Measurements from ENCODE around the gene MYO7B. TPM values are rescaled to one million over a fixed set of nuclear protein-coding genes. Genes with fewer than 3 reads are reported as not detected.
"Not testable (repeated sequence)": the region's sequence is repeated elsewhere in the genome, so short reads cannot be mapped to it uniquely, and the experiment has no call there.

The MYO7B gene
- total RNA-seq, 2 experiments from 2014 or later: 0.14 to 0.58 TPM

DNA sequence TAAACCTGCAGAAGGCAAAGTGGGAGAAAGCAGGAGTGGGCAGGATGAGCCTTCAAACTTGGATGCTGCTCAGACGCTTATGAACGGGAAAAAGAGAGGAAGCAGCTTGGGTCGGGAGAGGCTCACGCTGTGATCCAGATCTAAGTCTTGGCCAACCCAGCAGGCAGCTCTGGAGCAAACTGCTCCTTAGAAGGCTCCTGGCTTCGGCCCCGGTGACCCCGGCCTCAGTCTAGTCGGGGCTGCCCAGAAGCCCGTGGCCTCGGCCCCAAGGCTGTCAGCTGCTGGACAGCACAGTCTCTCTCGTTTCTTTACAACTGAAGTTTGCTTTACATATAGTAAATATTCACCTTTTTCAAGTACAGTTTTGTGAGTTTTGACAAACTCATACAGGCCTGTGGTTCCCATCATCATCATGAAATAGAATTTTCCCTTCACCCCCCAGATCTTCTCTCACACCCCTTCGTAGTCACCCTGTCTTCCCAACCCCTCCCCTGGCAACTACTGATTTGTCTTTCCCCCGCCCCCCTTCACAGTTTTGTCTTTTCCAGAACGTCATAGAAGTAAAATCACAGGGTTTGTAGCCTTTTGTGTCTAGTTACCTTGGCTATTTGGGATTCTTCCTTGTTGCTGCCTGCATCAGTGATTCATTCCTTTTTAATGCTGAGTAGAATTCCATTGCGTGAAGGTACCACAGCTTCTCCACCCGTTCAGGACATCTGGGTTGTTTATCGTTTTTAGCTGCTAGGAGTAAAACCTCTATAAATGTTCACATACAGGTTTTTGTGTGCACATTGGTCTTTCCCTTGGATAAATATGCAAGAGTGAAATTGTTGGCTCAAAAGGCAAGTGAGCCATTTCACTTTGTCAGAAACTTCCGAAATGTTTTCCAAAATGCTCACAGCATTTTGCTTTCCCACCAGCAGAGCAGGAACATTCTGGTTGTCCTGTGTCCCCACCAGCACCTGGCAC is 35.1 kb downstream of the MYO7B start:
- CTCF ChIA-PET: no interaction called here
- no peaks in the 10 kb centered on the region for H3K4me1 Mint-ChIP-seq (ENCODE audit: low read depth)
- intact Hi-C loops (cut with micrococcal nuclease): no loop called here
- no peaks in the 10 kb centered on the region for H3K9me3 Mint-ChIP-seq
- no peak overlapping the region for H3K4me3 Mint-ChIP-seq
- no peak for DNase-seq
- H3K27ac Mint-ChIP-seq: no peak overlapping the region
- POLR2A ChIA-PET: no interaction called here
- H3K27me3 Mint-ChIP-seq: peaks cover 5% of the 10 kb centered on the region
- H3K36me3 Mint-ChIP-seq: no peaks in the 10 kb centered on the region

- not testable (repeated sequence) for H3K27me3 Mint-ChIP-seq, DNase-seq
These were observed 36.9 kb downstream of the MYO7B start for GRCh38 chr2:127572352-127572751.

GRCh38 chr2:127572841-127573240 is 37.4 kb downstream of the MYO7B start:
- intact Hi-C loops (cut with micrococcal nuclease): no loop called here
- no peaks in the 10 kb centered on the region for H3K4me1 Mint-ChIP-seq (ENCODE audit: low read depth)
- no peak overlapping the region for H3K27ac Mint-ChIP-seq
- H3K9me3 Mint-ChIP-seq: no peaks in the 10 kb centered on the region
- CTCF ChIA-PET: no interaction called here
- H3K36me3 Mint-ChIP-seq: no peaks in the 10 kb centered on the region
- no peak overlapping the region for H3K4me3 Mint-ChIP-seq
- POLR2A ChIA-PET: no interaction called here
- no peak for DNase-seq
- peaks cover 5% of the 10 kb centered on the region for H3K27me3 Mint-ChIP-seq

More at GRCh38 chr2:127572352-127572751, 36.9 kb downstream of the MYO7B start:
- H3K27ac Mint-ChIP-seq; H3K36me3 Mint-ChIP-seq; CTCF ChIA-PET; intact Hi-C loops (cut with micrococcal nuclease); POLR2A ChIA-PET; H3K9me3 Mint-ChIP-seq; H3K4me3 Mint-ChIP-seq; H3K4me1 Mint-ChIP-seq (ENCODE audit: low read depth): not testable (repeated sequence)

- no peak overlapping the region for H3K27ac Mint-ChIP-seq
- ChIA-PET CTCF (no interaction called here), POLR2A (no interaction called here)
- H3K9me3 Mint-ChIP-seq: no peaks in the 10 kb centered on the region
- peaks cover 5% of the 10 kb centered on the region for H3K27me3 Mint-ChIP-seq
- no peak overlapping the region for H3K4me3 Mint-ChIP-seq
- no peak for DNase-seq
- H3K4me1 Mint-ChIP-seq (ENCODE audit: low read depth): no peaks in the 10 kb centered on the region
- no peaks in the 10 kb centered on the region for H3K36me3 Mint-ChIP-seq
- intact Hi-C loops (cut with micrococcal nuclease): no loop called here
These were observed 37.8 kb downstream of the MYO7B start for GRCh38 chr2:127573298-127573697.

DNA sequence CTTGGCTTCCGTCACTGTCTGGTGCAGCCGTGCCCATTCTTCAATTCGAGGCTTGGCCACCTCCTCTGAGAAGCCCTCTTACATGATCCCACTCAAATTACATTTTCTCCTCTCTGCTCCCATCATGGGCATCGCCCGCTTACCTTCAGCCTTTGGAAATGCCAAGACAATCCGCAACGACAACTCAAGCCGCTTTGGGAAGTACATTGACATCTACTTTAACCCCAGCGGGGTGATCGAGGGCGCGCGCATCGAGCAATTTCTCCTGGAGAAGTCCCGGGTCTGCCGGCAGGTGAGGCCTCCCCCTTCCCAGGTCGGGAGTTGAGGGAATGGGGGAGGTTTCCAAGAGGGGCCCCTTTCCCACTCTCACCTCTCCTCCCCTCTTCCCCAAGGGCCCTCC is 38.3 kb downstream of the MYO7B start:
- no peak overlapping the region for H3K4me3 Mint-ChIP-seq
- peaks cover 5% of the 10 kb centered on the region for H3K27me3 Mint-ChIP-seq
- H3K36me3 Mint-ChIP-seq: no peaks in the 10 kb centered on the region
- CTCF ChIA-PET: no interaction called here
- no peak overlapping the region for H3K27ac Mint-ChIP-seq
- no peaks in the 10 kb centered on the region for H3K4me1 Mint-ChIP-seq (ENCODE audit: low read depth)
- intact Hi-C loops (cut with micrococcal nuclease): no loop called here
- no peak for DNase-seq
- POLR2A ChIA-PET: no interaction called here
- H3K9me3 Mint-ChIP-seq: no peaks in the 10 kb centered on the region

GRCh38 chr2:127574656-127575055 is 39.2 kb downstream of the MYO7B start:
- no peak for DNase-seq
- Mint-ChIP-seq H3K9me3 (no peaks in the 10 kb centered on the region), H3K36me3 (no peaks in the 10 kb centered on the region), H3K27ac (no peak overlapping the region), H3K27me3 (peaks cover 6% of the 10 kb centered on the region), H3K4me1 (ENCODE audit: low read depth) (no peaks in the 10 kb centered on the region), H3K4me3 (no peak overlapping the region)
- CTCF ChIA-PET: no interaction called here
- POLR2A ChIA-PET: no interaction called here
- intact Hi-C loops (cut with micrococcal nuclease): no loop called here

DNA sequence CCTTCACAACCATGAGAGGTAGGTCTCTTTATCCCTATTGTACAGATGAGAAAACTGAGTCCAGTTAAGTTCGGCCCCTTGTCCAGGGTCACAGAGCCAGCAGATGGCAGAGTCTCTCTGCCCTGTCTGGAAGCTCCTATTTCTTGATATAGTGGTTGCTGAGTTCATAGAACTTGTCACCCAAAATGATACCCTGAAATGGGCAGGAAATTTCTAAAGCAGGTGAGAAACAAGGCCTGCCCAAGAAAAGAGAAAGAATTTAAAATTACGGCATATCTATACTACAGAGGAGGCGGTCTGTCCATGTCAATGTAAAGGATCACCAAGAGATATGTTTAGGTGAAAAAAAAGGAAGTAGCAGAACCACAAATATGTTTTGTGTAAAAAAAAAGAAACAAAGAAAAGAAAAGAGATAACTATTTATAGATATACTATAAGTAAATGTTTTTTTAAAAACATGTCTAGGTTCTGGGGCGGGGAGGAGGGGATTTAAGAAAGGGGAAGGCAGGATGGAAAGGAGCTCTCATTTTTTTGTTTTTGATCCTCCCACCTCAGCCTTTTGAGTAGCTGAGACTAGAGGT is 39.8 kb downstream of the MYO7B start:
- H3K9me3 Mint-ChIP-seq: no peaks in the 10 kb centered on the region
- DNase-seq: no peak
- ChIA-PET CTCF (interaction anchor here (0.9 to 1.6 kb wide), 2 partner anchors 12 to 74 kb away, joined by 3 to 4 read pairs; no protein-coding TSS in a partner anchor), POLR2A (no interaction called here)
- H3K36me3 Mint-ChIP-seq: no peaks in the 10 kb centered on the region
- intact Hi-C loops (cut with micrococcal nuclease): no loop called here
- H3K4me3 Mint-ChIP-seq: no peak overlapping the region
- no peak overlapping the region for H3K27ac Mint-ChIP-seq
- H3K27me3 Mint-ChIP-seq: peaks cover 6% of the 10 kb centered on the region
- H3K4me1 Mint-ChIP-seq (ENCODE audit: low read depth): no peaks in the 10 kb centered on the region

DNA sequence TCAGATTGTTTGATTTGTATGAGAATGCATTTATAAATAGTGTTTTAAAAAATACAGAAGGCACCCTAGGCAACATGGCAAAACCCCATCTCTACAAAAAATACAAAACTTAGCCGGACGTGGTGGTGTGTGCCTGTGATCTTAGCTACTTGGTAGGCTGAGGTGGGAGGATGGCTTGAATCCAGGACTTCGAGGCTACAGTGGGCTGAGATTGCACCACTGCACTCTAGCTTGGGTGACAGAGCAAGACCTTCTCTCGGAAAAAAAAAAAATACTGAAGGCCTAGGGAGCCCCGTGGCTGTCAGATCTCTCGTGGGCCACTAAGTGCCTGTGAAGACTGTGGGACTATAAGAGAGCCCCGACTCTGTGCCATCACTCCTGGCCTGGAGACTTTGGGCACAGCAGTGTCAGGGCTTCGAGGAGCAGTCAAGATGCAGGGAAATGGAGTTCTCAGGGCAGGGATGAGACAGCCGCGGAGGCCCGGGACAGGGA is 40.5 kb downstream of the MYO7B start:
- H3K9me3 Mint-ChIP-seq: no peaks in the 10 kb centered on the region
- H3K36me3 Mint-ChIP-seq: no peaks in the 10 kb centered on the region
- intact Hi-C loops (cut with micrococcal nuclease): no loop called here
- H3K4me3 Mint-ChIP-seq: no peak overlapping the region
- ChIA-PET POLR2A (no interaction called here), CTCF (interaction anchor here (0.9 to 1.6 kb wide), 2 partner anchors 12 to 74 kb away, joined by 3 to 4 read pairs; no protein-coding TSS in a partner anchor)
- no peaks in the 10 kb centered on the region for H3K4me1 Mint-ChIP-seq (ENCODE audit: low read depth)
- no peak overlapping the region for H3K27ac Mint-ChIP-seq
- no peak for DNase-seq
- peaks cover 6% of the 10 kb centered on the region for H3K27me3 Mint-ChIP-seq

DNA sequence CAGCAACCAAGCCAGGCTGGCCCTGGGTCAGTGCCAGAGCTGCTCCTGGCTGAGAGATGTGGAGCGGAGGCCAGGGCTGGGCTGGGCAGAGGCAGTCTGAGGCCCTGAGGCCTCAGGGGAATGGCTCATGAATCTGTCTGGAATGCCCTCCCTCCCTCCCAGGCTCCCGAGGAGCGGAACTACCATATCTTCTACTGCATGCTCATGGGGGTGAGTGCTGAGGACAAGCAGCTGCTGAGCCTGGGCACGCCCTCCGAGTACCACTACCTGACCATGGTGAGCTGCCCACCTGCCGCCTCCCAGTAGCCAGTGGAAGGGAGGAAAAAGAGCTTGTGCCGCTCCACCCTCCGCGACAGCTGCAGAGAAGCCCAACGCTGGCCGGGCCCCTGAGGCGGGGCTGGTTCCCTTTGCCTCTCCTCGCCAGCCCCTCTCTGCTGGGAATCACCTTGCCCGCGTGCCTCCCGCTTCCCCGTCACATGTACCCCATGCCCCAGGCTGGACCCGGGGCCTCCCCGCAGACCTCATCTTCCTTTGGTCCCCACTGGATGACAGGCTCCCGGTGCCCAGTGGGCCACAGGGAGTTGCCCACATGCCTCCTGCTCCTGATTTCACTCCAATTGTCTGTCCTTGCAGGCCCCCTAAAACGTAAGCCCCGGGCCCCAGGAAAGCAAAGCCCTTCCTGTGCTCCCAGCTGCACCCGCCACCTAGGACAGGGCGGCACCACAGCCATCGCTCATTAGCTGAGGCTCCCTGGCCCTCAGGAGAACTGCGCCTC is 41.1 kb downstream of the MYO7B start:
- Mint-ChIP-seq H3K9me3 (no peaks in the 10 kb centered on the region), H3K36me3 (no peaks in the 10 kb centered on the region), H3K4me3 (no peak overlapping the region), H3K4me1 (ENCODE audit: low read depth) (no peaks in the 10 kb centered on the region), H3K27me3 (peaks cover 6% of the 10 kb centered on the region), H3K27ac (no peak overlapping the region)
- POLR2A ChIA-PET: no interaction called here
- intact Hi-C loops (cut with micrococcal nuclease): no loop called here
- CTCF ChIA-PET: interaction anchor here (1.6 to 1.9 kb wide), 2 partner anchors 15 to 73 kb away, joined by 4 to 6 read pairs; no protein-coding TSS in a partner anchor
- no peak for DNase-seq

GRCh38 chr2:127577208-127577475 is 41.7 kb downstream of the MYO7B start:
- no peaks in the 10 kb centered on the region for H3K4me1 Mint-ChIP-seq (ENCODE audit: low read depth)
- POLR2A ChIA-PET: no interaction called here
- DNase-seq: no peak
- intact Hi-C loops (cut with micrococcal nuclease): no loop called here
- no peaks in the 10 kb centered on the region for H3K36me3 Mint-ChIP-seq
- H3K4me3 Mint-ChIP-seq: no peak overlapping the region
- CTCF ChIA-PET: interaction anchor here (1.6 to 1.9 kb wide), 2 partner anchors 14 to 73 kb away, joined by 4 to 6 read pairs; no protein-coding TSS in a partner anchor
- H3K27ac Mint-ChIP-seq: no peak overlapping the region
- H3K27me3 Mint-ChIP-seq: peaks cover 6% of the 10 kb centered on the region
- no peaks in the 10 kb centered on the region for H3K9me3 Mint-ChIP-seq

GRCh38 chr2:127577503-127577902 is 42.0 kb downstream of the MYO7B start:
- Mint-ChIP-seq H3K36me3 (no peaks in the 10 kb centered on the region), H3K4me1 (ENCODE audit: low read depth) (no peaks in the 10 kb centered on the region), H3K27me3 (peaks cover 5% of the 10 kb centered on the region), H3K27ac (no peak overlapping the region), H3K4me3 (no peak overlapping the region), H3K9me3 (no peaks in the 10 kb centered on the region)
- CTCF ChIA-PET: interaction anchor here (1.9 kb wide), 1 partner anchor 14 kb away, joined by 6 read pairs; no protein-coding TSS in a partner anchor
- no peak for DNase-seq
- intact Hi-C loops (cut with micrococcal nuclease): no loop called here
- POLR2A ChIA-PET: no interaction called here

DNA sequence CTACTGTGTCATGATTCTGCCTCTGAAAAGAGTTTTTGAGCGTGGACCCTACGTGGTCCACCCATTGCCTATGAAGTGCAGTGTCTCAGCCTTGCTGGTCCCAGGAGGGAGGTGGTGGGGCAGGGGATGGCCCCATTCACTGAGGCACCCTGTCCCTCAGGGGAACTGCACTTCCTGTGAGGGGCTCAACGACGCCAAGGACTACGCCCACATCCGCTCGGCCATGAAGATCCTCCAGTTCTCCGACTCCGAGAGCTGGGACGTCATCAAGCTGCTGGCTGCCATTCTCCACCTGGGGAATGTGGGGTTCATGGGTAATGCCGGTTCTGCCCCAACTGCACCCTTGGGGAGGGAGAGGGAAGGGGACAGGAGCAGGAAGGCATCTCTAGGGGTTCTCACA is 42.5 kb downstream of the MYO7B start:
- no peaks in the 10 kb centered on the region for H3K9me3 Mint-ChIP-seq
- no peaks in the 10 kb centered on the region for H3K36me3 Mint-ChIP-seq
- intact Hi-C loops (cut with micrococcal nuclease): no loop called here
- no peaks in the 10 kb centered on the region for H3K4me1 Mint-ChIP-seq (ENCODE audit: low read depth)
- CTCF ChIA-PET: interaction anchor here (1.9 kb wide), 1 partner anchor 14 kb away, joined by 6 read pairs; no protein-coding TSS in a partner anchor
- DNase-seq: no peak
- H3K4me3 Mint-ChIP-seq: no peak overlapping the region
- peaks cover 4% of the 10 kb centered on the region for H3K27me3 Mint-ChIP-seq
- POLR2A ChIA-PET: no interaction called here
- H3K27ac Mint-ChIP-seq: no peak overlapping the region

Data from activated CD4-positive, alpha-beta memory T cell treated with anti-CD3 and anti-CD28 coated beads for 36 hours (primary cell).